ENCODE results near the gene NUDT4. TPM values are rescaled to one million over a fixed set of nuclear protein-coding genes. Genes with fewer than 3 reads are reported as not detected.
"Not testable (repeated sequence)": the region's sequence is repeated elsewhere in the genome, so short reads cannot be mapped to it uniquely, and the experiment has no call there.

Gene NUDT4
- total RNA-seq, 6 donors from 2014 or later, result 23.0 to 60.3 (median 34.0) TPM

DNA sequence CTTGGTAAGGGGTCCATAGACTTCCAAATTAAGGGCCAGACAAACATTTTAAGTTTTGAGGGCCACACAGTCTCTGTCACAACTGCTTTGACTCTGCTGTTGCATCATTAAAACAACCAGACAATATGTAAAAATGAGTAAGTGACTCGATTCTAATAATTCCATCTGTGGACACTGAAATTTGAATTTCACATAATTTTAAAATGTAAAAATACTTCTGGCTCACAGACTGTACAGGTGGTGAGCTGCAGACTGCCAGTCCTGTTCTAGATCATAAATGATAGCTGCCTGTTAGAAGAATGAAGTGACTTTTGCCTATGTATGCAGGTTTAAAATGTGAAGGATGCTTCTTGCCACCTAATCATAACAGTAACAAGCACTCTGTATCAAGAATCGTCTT lies 15.7 kb downstream of the NUDT4 start:
- H3K9me3 ChIP-seq, result no peaks in the 10 kb centered on the region
- H3K4me1 ChIP-seq, result peaks cover 9 to 22% (median 21%) of the 10 kb centered on the region in 4 donors
- no peak for ATAC-seq (ENCODE audit: low FRiP score in 2 of 2)
- no peak overlapping the region for H3K4me3 ChIP-seq
- H3K27ac ChIP-seq, result no peak overlapping the region
- TF ChIP-seq POLR2AphosphoS5 (IDR thresholded peaks at IDR 0.05), result no peak
- TF ChIP-seq EP300 (IDR thresholded peaks at IDR 0.05), result no peak
- TF ChIP-seq, protein P1, sequence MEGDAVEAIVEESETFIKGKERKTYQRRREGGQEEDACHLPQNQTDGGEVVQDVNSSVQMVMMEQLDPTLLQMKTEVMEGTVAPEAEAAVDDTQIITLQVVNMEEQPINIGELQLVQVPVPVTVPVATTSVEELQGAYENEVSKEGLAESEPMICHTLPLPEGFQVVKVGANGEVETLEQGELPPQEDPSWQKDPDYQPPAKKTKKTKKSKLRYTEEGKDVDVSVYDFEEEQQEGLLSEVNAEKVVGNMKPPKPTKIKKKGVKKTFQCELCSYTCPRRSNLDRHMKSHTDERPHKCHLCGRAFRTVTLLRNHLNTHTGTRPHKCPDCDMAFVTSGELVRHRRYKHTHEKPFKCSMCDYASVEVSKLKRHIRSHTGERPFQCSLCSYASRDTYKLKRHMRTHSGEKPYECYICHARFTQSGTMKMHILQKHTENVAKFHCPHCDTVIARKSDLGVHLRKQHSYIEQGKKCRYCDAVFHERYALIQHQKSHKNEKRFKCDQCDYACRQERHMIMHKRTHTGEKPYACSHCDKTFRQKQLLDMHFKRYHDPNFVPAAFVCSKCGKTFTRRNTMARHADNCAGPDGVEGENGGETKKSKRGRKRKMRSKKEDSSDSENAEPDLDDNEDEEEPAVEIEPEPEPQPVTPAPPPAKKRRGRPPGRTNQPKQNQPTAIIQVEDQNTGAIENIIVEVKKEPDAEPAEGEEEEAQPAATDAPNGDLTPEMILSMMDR (IDR thresholded peaks at IDR 0.05), result no peak
- no peak for TF ChIP-seq POLR2A (IDR thresholded peaks at IDR 0.05)
- no peak for DNase-seq
- WGBS, 2 donors, result 61% methylated on average over 2 of the region's 2 CpGs
- H3K36me3 ChIP-seq, result peaks cover 3 to 27% (median 10%) of the 10 kb centered on the region in 4 donors
- H3K27me3 ChIP-seq, result no peaks in the 10 kb centered on the region

DNA sequence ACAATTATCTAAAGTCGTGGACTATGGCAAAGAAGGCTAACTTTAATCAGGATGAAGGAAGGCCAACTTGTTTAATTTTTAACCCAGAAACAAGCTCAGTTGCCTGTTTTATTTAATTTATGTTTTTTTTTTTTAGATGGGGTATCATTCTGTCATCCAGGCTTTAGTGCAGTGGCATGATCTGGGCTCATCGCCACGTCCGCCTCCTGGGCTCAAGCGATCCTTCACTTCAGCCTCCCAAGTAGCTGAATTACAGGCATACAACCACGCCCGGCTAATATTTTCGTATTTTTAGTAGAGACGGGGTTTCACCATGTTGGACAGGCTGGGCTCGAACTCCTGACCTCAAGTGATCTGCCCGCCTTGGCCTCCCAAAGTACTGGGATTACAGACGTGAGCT lies 19.7 kb downstream of the NUDT4 start:
- Histone ChIP-seq H3K36me3 (peaks cover 3 to 33% (median 10%) of the 10 kb centered on the region in 4 donors), H3K4me1 (no peaks in the 10 kb centered on the region), H3K4me3 (no peak overlapping the region), H3K27ac (no peak overlapping the region), H3K9me3 (no peaks in the 10 kb centered on the region), H3K27me3 (no peaks in the 10 kb centered on the region)
- ATAC-seq (ENCODE audit: low FRiP score in 2 of 2), result no peak
- no peak for DNase-seq
- 81 to 82% methylated on average over 12 of the region's 12 CpGs for WGBS, 2 donors
- TF ChIP-seq, protein P1 (IDR thresholded peaks at IDR 0.05), result no peak
- TF ChIP-seq POLR2A (IDR thresholded peaks at IDR 0.05) (no peak), EP300 (IDR thresholded peaks at IDR 0.05) (no peak), POLR2AphosphoS5 (IDR thresholded peaks at IDR 0.05) (no peak)

DNA sequence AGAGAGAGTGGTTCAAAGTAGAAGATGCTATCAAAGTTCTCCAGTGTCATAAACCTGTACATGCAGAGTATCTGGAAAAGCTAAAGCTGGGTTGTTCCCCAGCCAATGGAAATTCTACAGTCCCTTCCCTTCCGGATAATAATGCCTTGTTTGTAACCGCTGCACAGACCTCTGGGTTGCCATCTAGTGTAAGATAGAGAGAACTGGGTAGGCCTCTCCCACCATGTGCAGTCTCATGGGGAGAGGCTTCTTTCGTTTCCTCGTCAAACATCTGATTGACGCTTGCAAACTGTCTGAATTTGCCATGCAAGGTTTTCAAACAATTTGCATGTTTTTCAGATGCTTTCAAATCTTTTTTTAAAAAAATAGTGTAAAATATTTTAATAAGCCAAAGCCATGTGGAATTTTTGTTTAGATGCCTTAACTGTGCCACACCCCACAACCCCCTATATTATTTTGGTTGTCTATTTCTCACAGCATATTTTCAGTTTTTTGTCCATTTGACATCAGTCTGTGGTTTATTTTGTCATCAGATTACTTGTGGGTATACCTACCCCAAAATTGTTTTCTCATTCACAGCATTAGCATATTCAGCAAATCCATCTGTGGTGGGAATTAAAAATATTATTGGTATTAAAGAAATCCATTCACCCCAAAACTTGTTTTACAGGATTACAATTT lies 21.6 kb downstream of the NUDT4 start:
- H3K27ac ChIP-seq, H3K4me3 ChIP-seq, H3K9me3 ChIP-seq, DNase-seq, H3K27me3 ChIP-seq, H3K4me1 ChIP-seq: not testable (repeated sequence)
- peaks cover 3 to 33% (median 10%) of the 10 kb centered on the region in 4 donors for H3K36me3 ChIP-seq
- 0 to 67% methylated on average over 1 of the region's 5 CpGs for WGBS, 2 donors
- ATAC-seq (ENCODE audit: low FRiP score in 2 of 2), result peak; percentile 93 to 94

DNA sequence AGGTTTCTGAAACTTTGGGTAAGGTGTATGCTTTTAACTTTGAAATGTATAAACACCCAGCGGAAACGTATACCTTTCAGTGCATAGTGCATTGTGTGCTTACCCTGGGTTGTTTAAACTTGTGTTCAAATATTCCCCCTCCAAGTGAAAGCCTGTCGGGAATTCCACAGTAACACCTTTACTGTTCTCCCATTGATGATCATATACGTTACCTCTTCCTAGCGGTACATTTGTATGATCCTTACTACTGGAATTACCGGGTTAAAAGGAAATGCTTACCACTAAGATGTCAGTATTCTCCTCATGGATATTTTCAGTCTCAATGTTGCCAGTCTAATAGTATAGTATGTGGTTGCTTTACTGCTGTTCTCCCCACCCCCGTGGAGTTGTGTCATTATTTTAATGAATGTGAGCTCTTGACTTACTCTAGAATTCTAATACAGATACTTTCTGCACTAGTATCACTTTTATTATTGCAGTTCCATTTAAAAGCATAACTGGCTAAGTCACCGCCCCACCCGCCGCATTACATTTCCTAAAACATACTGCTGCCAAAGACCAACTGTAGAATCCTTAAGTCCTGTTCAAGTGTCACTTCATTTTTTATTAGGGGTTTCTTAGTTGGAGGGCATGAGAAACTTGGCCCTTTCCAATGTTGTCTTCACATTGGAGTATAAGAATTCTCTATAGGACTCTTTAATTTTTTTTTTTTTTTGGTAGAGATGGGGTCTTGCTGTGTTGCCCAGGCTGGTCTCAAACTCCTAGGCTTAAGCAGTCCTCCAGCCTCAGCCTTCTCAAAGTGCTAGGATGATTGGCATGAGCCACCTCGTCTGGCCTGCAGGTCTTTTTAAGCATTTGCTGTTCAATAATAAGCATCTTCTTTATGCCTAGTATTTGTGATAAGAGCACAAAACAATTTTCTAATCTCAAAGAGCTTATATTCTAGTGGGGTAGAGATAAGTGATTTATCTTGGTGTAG lies 24.9 kb downstream of the NUDT4 start:
- Histone ChIP-seq H3K4me1 (peaks cover 0 to 10% (median 0%) of the 10 kb centered on the region in 4 donors), H3K27ac (no peak overlapping the region), H3K4me3 (no peak overlapping the region), H3K27me3 (no peaks in the 10 kb centered on the region), H3K9me3 (no peaks in the 10 kb centered on the region), H3K36me3 (peaks cover 0 to 22% (median 4%) of the 10 kb centered on the region in 4 donors)
- WGBS, 2 donors, result 90% methylated on average over 11 of the region's 11 CpGs
- ATAC-seq (ENCODE audit: low FRiP score in 2 of 2), result no peak
- no peak for DNase-seq
- TF ChIP-seq POLR2AphosphoS5 (IDR thresholded peaks at IDR 0.05), result no peak
- TF ChIP-seq EP300 (IDR thresholded peaks at IDR 0.05), result no peak
- TF ChIP-seq POLR2A (IDR thresholded peaks at IDR 0.05), result no peak
- TF ChIP-seq, protein P1 (IDR thresholded peaks at IDR 0.05), result no peak

Data from upper lobe of left lung (tissue), 6 donors.